Glutamatergic neuron (in vitro differentiated cells): ENCODE data around the gene PGAP2. TPM values are rescaled to one million over a fixed set of nuclear protein-coding genes. Genes with fewer than 3 reads are reported as not detected.

Experiments used
- DNase-seq: peaks from one replicate; pipeline ENCODE4 v3.0.0; 2022
- H3K27ac Mint-ChIP-seq: one replicate; pipeline ENCODE4 v1.8.0; 2020; ENCODE audit warnings: mild to moderate bottlenecking, mixed read lengths, inconsistent platforms; ENCODE audit not compliant: unreplicated experiment
- H3K27me3 Mint-ChIP-seq: one replicate; pipeline ENCODE4 v1.8.0; 2020; ENCODE audit warnings: mild to moderate bottlenecking, moderate library complexity, mixed read lengths, inconsistent platforms; ENCODE audit not compliant: unreplicated experiment
- H3K36me3 Mint-ChIP-seq: one replicate; pipeline ENCODE4 v1.8.0; 2020; ENCODE audit warnings: mild to moderate bottlenecking, mixed read lengths, inconsistent platforms; ENCODE audit not compliant: unreplicated experiment
- H3K4me1 Mint-ChIP-seq: one replicate; pipeline ENCODE4 v1.8.0; 2020; ENCODE audit warnings: mild to moderate bottlenecking, low read depth, mixed read lengths, inconsistent platforms; ENCODE audit not compliant: unreplicated experiment
- H3K4me3 Mint-ChIP-seq: one replicate; pipeline ENCODE4 v1.8.0; 2020; ENCODE audit warnings: mild to moderate bottlenecking, mixed read lengths, inconsistent platforms; ENCODE audit not compliant: unreplicated experiment
- H3K9me3 Mint-ChIP-seq: one replicate; pipeline ENCODE4 v1.8.0; 2020; ENCODE audit warnings: mild to moderate bottlenecking, moderate library complexity, mixed read lengths, inconsistent platforms; ENCODE audit not compliant: unreplicated experiment
- total RNA-seq: library from RNA; stranded (reverse); fragmentation: NEBNext Ultra II Directional; extraction: Animal tissue kit (Norgen Biotek cat#: 25700); gene quantifications from one replicate; pipeline ENCODE4 v1.2.1, GENCODE V29; 2021; ENCODE audit not compliant: unreplicated experiment
- TF ChIP-seq, protein P1 (sequence below): fragments of 200-600 bp; sonication (generic); IDR thresholded peaks from one replicate; pipeline ENCODE4 v1.5.0; 2021; ENCODE audit not compliant: partially characterized antibody, unreplicated experiment

PGAP2 gene
- total RNA-seq, 1 donor from 2014 or later, result 20.0 TPM

DNA sequence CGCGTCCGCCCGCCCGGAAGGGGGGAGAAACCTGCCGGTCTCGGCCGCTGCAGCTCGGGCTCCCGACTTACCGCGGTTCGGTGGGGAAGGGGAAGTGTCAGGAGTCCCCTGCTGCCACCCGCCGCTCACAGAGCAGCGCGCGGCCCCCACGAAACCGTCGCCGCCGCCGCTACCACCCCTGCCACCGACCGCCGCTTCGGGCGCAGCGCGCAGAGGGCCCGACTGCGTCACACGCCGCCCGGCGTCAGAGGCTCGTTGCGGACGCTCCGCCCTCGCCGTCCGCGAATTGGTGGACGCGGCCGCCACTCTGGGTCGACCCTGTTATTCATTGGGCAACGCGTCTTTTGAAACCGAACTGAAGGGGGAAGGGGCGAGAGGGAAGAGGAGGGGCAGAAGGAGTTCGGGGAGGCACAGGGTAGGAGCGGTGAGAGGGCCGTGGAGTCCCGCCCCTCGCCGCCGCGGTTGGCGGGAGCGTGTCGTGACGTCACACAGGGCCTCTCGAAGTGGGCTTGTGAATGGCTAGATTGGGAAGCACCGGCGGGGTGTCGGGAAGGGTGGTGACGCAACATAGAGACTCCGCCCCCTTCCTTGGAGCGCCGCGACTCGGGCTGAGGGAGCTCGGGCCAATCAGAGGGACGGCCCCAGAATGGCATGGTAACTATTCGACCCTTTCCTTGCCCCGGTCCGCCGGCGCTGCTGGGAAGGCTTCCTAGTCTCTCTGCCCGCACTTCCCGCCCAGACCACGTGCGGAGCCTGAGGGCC lies 10.8 kb upstream of the PGAP2 start, which contains the start of gene NUP98:
Gene NUP98 (minus strand): TSS at position 226 of the 762 bp plus-strand sequence. CDS start 15,437 bp downstream, outside the sequence.
- Mint-ChIP-seq H3K27ac (peak within 1 kb of the TSS; percentile 78), H3K4me1 (peaks cover 14% of the 10 kb centered on the region), H3K27me3 (peaks cover 6% of the 10 kb centered on the region), H3K9me3 (peaks cover 6% of the 10 kb centered on the region), H3K36me3 (no peaks in the 10 kb centered on the region), H3K4me3 (peak within 1 kb of the TSS; percentile 96)
- TF ChIP-seq, protein P1, sequence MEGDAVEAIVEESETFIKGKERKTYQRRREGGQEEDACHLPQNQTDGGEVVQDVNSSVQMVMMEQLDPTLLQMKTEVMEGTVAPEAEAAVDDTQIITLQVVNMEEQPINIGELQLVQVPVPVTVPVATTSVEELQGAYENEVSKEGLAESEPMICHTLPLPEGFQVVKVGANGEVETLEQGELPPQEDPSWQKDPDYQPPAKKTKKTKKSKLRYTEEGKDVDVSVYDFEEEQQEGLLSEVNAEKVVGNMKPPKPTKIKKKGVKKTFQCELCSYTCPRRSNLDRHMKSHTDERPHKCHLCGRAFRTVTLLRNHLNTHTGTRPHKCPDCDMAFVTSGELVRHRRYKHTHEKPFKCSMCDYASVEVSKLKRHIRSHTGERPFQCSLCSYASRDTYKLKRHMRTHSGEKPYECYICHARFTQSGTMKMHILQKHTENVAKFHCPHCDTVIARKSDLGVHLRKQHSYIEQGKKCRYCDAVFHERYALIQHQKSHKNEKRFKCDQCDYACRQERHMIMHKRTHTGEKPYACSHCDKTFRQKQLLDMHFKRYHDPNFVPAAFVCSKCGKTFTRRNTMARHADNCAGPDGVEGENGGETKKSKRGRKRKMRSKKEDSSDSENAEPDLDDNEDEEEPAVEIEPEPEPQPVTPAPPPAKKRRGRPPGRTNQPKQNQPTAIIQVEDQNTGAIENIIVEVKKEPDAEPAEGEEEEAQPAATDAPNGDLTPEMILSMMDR, result no peak
- DNase-seq, result peak; percentile 99

DNA sequence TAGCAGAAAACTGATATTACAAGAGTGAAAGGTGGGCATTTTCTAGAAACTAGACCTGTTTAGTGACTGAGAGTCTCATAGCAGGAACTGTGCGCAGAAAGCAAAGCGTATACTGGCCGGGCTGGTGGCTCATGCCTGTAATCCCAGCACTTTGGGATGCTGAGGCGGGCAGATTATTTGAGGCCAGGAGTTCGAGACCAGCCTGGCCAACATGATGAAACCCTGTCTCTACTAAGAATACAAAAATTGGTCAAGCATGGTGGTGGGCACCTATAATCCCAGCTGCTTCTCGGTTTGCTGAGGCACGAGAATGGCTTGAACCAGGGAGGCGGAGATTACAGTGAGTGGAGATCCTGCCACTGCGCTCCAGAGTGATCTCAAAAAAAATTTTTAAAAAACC lies 9.2 kb upstream of the PGAP2 start:
- peaks cover 6% of the 10 kb centered on the region for H3K9me3 Mint-ChIP-seq
- TF ChIP-seq, protein P1, result no peak
- DNase-seq, result no peak
- H3K27me3 Mint-ChIP-seq, result peaks cover 6% of the 10 kb centered on the region
- H3K36me3 Mint-ChIP-seq, result no peaks in the 10 kb centered on the region
- peak overlapping the region; percentile 49 for H3K4me3 Mint-ChIP-seq
- H3K27ac Mint-ChIP-seq, result no peak overlapping the region
- peaks cover 14% of the 10 kb centered on the region for H3K4me1 Mint-ChIP-seq

- H3K27ac Mint-ChIP-seq, result peak overlapping the region; percentile 8
- no peaks in the 10 kb centered on the region for H3K36me3 Mint-ChIP-seq
- TF ChIP-seq, protein P1, result no peak
- peaks cover 6% of the 10 kb centered on the region for H3K27me3 Mint-ChIP-seq
- H3K4me1 Mint-ChIP-seq, result peaks cover 14% of the 10 kb centered on the region
- no peak for DNase-seq
- peak overlapping the region; percentile 6 for H3K4me3 Mint-ChIP-seq
- peaks cover 6% of the 10 kb centered on the region for H3K9me3 Mint-ChIP-seq
Observed at GRCh38 chr11:3799873-3800272, 8.5 kb upstream of the PGAP2 start.

- H3K4me3 Mint-ChIP-seq, result peak overlapping the region; percentile 8
- DNase-seq, result no peak
- H3K27ac Mint-ChIP-seq, result no peak overlapping the region
Observed at GRCh38 chr11:3802011-3802790, 6.2 kb upstream of the PGAP2 start.

More at GRCh38 chr11:3802011-3802790, 6.2 kb upstream of the PGAP2 start:
- Mint-ChIP-seq H3K36me3 (no peaks in the 10 kb centered on the region), H3K9me3 (peaks cover 6% of the 10 kb centered on the region), H3K4me1 (no peaks in the 10 kb centered on the region), H3K27me3 (peaks cover 6% of the 10 kb centered on the region)
- TF ChIP-seq, protein P1, result no peak
